HG03442 (cell line): ENCODE measurements around the gene LRFN5.

Experiments used
- ATAC-seq: cut with Tn5 transposase; IDR thresholded peaks from one replicate; pipeline ENCODE4 v1.9.1; 2021; ENCODE audit warnings: mild to moderate bottlenecking, moderate library complexity; ENCODE audit not compliant: unreplicated experiment

Gene LRFN5

DNA sequence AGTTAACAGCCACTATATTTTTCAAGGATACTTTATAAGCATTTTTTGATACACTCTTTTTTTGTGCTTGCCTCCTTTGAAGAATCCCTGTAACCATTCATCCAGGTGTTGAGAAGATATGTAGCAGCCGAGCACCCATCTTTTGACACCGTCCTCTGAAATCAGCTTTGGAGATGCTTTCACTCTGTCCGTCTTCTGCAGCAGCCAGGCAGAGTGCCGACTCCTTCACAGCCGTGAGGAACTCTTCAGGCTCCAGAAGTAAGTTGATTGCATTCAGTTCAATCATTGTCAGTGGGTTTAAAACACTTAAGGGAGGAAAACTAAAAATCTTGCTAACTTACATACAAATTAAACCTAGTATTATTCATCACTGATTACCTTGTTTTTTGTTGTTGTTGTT is 160.1 kb downstream of the LRFN5 start:
- ATAC-seq, result no peak

DNA sequence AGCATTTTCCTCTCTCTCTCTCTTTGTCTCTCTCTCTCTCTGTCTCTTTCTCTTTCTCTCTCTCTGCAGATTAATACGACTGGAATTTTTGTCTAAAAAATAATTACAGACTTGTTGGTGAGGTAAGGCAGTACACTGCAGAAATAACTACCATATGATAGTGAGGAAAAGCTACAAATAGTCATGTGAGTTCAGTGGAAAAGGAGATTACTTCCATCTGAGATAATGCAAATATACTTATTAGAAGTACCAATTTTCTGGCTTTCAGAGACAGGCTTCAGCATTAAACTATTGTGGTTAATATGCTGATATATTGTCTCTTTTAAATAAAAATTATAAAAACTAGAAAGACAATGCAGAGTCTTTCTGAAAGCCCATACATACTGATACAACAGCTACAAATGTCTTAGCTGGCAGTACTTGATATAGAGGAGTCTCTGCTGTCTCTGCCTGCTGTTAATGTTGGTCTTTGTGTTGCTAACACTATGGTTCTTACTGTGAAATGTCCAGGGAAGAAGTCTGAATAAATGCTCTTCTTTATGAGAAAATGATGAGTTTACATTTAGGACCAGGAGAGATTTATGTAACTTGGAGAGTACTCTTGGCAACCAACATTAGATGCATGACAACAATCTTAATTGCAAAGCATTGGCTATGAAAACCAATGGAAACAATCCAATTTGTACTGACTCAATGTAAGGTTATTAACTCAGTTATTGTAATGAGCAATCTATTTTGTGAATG is 167.0 kb downstream of the LRFN5 start:
- ATAC-seq, result no peak

DNA sequence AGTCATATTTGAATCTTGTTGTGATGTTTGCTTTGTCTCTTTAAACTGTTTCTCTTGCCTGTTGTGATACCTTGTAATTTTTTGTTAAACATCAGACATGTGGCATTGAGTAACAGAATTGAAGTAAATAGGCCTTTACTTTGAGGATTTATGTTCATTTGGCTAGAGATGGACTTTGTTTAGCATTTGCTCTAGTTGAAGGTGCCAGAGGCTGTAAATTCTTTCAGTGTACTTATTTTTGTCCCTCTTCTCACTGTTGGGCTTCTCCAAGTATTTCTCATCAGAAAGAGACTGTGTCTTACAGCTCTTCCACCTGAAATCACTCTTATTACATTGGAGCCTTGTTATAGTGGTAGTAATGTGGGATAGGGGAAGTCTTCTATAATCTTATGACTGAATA is 175.8 kb downstream of the LRFN5 start:
- ATAC-seq, result no peak

DNA sequence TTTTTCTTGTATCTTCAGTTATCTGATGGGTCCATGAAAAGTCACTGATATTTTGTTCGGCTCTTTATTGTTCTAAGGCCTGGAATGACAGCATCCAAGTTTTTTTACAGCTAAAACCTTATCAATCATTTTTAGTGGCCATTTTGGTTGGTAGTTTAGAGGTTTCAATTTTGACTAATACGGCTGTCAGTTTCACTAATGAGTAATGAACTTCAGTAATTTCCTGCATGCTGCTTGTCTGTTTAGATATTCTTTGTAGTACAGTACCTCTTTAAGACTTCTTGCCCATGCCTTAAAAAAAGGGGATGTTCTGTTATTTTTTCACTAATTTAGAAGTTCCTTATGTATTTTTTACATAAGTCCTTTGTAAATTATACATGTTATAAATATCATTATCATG is 176.7 kb downstream of the LRFN5 start:
- no peak for ATAC-seq

DNA sequence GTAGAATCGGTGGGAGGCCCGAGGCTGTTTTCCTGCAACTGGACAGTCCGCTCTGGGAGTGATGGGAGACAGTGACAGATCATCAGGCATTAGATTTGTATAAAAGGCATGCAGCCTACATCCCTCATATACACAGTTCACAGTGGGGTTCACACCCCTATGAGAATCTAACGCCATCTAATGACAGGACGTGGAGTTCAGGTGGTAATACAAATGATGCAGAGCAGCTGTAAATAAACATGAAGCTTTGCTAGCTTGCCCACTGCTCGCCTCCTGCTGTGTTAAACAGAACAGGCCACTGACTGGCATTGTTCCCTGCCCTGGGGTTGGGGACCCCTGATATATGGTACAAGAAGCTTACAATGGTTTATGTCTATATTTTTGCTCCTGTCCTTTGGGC is 179.0 kb downstream of the LRFN5 start:
- peak; percentile 45 for ATAC-seq

DNA sequence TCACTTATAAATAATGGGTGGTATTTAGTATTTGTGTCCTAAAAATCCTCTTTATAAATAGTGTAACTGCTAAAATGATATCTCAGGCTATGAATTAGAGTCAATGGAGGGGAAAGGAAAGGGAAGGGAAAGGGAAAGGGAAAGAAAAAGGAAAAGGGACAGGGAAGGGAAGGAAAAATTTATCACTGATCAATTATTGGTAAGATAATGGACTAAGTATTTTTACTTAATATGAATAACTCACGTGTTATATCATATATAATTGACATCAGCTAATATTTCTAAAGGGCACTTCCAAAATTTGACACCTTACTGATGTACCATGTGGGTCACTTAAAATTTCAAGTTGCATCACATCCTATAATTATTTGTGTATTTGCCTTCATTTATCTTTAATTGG is 193.1 kb downstream of the LRFN5 start:
- ATAC-seq, result no peak

DNA sequence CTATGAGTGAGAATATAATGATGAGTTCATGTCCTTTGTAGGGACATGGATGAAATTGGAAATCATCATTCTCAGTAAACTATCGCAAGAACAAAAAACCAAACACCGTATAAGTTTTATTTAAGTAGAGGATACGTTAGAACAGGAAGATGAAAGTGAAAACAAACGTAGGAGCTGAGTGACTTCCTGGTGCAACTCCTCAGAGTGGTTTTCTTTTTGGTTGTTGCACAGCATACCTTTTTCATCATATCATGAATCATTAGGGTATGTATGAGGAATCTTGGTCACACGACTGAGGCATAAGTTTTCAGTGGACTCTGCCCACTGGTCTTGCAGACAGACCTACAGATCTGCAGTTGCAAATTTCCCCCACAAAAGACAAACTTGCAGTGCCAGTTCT is 199.0 kb downstream of the LRFN5 start:
- ATAC-seq, result no peak

DNA sequence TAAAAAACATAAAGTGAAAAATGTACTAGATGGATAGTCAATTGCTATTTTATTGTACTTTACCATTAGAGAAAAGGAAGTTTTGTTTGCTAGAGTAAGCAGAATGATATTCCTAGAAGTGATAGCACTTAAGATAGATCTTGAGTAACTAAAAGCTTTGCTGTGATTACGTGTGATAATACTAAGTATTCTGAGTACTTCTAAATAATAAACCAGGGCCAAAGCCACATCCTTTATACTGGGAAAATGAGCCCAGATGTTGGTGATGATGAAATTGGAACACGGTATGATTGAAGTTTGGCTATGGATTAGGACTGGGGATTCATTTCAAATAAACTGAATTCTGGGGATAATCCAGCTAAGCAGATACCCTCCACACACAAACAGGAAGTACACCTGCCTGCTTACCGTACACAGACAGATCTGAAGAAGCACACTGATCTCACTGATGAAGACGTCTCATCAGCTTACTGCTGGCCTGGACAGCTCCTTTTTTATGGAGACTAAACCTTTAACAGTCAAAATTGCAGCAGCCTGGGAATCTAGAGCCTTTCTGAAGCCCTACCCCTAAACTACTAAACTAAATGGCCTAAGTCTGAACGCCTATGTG is 199.8 kb downstream of the LRFN5 start:
- no peak for ATAC-seq

DNA sequence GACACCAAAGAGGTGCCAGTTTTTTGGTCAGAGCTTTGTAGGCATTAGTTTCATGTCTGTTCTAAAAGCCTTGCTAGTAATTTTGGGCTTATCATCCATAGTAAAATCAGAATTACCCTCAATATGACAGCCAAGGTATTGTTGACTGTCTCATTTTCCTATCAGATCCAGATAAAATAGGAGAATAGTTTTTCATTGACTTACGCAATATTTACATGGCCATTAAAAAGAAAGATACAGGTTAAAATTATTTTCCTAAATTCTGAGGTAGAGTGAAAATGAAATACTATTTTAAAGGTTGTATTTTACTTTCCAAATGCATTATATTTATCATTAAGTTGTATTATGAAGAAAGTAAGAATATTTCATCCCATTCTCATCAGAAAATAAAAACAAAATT is 203.7 kb downstream of the LRFN5 start:
- no peak for ATAC-seq

DNA sequence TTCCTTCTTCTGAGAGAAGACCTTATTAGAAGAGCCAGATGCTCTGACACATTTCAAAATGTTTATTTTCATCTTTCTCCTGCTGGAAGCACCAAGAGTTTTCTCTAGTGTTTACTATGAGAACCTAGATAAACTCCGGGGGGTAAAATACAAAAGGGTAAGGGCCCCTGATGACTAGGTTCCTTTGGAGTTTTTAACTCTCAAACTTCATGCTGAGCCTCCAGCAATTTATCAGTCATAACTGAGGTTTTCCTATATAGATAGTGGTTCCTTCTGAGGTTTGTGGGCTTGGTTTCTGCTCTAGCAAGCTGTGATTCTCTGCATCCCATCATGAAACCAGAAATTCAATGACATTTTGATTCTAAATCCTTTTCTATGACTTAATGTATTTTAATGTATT is 210.9 kb downstream of the LRFN5 start:
- no peak for ATAC-seq

DNA sequence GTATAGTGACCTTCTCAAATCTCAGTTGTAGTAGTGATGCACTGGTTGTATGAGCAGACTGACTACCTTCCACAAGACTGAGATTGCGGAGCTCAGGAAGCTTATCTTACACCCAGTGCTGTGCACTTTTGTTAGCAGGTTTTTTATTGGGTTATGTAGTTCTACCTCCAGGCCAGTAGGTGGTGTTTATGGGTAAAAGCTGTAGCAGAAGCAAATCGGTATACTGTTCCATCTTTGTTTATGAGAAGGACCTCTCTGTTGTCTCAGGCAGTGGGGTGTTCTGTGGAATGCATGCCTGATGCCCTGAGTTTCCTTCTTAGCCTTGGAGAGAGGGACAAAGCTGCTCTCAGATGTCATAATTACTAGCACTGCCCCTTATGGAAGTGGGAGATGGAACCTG is 217.8 kb downstream of the LRFN5 start:
- ATAC-seq, result no peak

DNA sequence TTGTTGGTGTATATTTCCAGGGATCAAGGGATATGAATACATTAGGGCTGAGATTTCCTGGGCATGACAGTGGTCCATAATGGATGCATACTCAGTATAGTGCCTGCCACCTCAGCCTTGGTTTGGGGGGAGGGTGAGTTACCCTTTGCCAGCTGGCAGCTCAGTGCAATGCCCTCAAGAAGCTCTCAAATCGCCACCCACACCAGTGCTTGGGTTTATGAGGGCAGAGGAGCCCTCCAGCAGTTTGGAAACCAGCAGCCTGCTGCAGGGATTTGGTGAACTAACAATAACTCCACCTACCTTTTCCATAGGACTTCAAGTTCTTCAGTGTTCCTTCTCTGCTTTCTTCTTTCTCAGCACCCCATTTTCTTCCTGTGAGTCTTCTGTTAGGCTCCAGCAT is 218.9 kb downstream of the LRFN5 start:
- ATAC-seq, result no peak

DNA sequence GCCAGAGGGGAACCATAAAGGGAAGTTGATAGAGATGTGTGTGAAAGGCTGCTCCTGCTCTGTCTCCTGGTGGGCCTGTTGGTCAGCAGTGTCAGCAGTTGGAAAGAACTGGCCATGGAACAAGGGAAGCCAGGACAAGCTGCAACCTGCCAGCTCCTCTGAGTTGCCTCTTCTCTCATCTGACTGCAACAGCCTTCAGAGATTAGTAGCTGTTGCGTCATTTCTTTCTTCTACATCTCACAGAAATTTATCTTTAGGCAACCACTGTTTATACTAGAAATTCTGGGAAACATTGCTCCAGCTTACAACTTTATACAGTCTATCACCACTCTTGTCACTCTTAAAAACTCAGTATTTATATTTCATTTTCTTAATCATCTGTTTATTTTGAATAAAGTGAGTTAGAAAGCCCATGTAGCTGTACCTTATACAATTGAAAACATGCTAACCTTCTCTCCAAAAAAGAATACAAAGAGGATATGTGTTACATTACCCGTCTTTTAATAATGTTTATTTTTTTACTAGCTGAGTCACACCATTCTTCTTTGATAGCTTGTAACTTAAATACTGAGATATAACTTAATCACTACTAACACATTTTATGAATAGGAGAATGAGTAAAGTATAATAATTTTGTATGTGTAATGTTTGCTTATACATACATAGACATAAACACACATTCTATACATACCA is 224.2 kb downstream of the LRFN5 start:
- ATAC-seq, result no peak

DNA sequence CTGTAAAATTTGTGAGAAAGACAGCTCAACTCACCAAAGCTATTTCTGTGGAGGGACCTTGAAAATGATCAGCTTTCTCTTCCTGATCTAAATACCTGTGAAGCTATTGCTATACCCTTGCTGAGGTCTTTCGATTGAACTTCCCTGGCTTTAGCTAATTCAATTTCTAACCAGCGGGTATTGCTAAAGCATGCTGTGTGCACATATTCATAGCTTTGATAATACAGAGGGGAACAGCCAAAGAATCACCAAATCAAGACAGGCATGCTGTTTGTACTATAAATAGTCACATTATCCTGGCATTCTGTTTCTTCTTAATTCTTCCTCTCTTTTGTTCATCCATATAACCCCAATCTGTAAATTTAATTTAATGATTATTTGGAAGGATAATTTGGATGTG is 233.0 kb downstream of the LRFN5 start:
- no peak for ATAC-seq

DNA sequence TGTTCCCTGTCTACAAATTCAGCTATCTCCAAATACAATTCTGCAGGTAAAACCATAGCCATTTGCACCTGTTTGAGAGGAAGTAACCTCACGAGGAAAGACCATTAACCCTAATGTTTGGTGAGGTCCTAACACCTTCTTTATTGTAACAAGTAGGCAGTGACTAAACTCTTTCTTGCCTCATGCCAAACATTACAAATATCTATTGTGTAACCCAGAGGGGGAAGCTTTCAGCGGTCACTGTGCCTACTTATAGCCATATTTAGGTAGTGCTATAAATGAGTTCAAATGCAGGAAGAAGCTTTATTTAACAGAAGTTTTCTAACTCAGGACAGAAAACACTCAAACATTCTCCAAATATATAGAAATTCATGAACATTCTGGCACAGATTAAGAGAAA is 252.7 kb downstream of the LRFN5 start:
- ATAC-seq, result no peak

DNA sequence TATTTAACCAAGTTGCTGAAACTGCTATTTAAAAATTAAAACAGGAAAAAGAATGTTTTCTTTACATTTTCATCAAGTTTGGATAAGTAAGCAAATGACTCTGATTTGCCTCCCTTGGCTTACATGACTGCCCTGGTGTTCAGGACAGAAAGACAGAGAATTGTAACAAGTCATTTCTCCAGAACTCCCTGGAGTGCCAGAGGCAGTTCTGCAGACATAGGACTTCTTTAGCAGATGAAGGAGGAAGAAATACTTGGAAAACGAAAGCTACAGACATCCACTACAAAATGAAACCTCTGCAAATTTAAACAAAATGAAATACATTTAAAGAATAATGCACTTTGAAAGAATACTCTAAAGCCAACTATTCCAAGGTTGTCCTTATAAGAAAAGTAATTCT is 253.9 kb downstream of the LRFN5 start:
- ATAC-seq, result no peak

DNA sequence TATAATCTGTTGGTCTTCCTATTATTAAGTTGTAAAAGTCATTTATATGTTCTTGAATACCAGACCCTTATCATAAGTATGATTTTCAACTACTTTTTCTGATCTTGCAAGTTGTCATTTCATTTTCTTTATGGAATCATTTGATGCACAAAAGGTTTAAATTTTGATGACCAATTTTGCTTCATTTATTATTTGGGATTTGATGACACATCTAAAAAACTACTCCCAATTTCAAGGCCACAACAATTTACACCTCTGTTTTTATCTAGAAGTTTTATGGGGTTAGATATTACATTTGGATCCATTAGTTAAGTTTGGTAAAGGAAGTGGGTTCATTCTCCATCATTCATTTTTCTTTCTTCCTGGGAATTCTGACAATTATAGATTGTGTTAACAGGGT is 259.2 kb downstream of the LRFN5 start:
- no peak for ATAC-seq

DNA sequence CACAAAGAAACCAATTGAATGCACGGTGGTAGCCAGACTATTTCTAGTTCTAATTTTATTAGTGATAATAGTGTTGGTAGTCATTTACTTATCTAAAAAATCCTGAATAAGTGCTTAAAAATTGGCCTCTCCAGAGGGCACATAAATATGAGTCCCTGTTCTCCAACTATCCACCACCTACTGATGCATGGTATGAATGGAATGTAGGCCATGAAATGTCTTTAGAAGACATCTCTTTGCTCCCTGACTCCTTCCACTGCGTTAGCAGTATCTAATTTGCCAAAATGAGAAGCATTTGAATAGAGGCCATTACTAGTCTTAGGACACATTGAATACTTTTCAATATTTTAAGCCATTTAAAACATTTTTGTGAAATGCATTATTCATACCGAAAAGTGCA is 261.7 kb downstream of the LRFN5 start:
- ATAC-seq, result no peak

DNA sequence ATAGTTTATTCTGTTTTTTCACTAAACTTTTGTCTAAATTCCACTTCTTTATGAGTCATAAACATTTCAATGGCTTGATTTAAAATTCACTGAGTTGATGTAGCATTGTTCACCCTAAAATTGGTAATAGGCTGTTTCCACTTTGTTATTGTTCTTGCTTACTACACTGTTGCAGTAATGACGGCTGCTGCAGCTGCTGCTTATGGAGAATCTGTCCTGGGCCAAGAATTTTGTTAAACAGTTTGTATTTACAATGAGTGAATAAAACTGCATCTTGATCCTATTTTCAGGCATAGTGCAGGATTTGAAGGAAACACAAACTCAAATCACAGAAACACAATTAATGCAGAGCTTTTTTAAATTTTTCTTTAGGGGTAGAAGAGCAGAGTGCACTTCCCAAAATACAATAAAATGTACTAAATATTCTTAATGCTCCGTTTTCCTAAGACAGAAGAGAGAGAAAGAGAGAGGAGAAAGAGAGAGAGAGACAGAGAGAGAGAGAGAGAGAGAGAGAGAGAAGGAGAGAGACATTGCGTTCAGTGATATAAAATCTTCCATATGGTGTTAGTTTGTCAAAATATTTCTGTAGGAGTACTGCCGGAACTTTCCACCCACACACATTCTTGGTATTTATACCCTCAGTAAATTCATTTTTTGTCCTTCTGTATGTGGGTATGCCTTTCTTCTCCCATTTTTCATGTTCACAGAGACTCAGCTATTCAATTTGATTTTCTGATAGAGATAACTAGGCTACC is 266.4 kb downstream of the LRFN5 start:
- no peak for ATAC-seq

DNA sequence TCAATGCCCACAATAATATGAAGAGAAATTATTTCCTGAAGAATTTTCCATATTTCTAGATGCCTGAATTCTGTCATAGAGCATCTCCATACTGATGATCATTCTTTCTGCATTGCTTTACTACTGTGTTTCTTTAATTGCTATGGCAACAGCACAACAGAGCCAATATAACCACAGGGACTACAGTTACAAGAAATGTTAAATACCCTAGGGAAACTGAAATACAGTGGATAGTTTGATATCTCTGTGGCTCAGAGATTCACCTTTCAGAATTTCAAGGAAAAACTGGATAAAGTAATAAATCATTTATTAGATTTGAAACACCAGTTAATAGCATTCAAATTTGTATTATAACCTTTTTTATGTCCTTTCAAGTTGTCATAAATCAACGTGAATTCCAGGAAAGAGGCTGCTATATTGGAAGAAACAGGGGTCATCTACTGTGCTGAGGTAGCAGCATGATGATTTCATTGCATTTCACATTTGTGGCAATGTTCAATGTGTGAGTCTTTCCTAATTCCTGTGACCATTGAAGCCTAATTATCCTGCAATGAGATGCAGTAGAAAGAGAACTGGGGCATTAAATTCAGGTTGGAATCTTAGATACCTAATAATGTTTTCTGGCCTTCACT is 267.1 kb downstream of the LRFN5 start:
- ATAC-seq, result no peak

DNA sequence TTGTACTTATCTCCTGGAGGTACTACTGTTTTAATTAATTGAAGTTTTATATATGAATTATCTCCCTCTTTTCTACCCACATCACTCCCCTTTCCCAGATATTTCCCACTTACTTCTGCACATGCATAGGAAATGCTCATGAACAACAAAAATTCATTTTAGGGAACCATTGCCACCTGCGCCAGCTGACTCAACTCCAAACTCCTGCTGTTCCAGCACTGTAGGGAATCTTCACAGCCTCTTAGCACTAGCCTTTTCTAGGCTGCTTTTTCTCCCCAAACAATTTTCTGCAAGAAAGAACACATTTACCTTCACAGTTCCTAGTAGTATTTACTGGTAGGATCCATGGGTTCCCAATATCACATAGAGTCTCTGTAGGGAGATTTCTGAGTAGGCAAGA is 268.4 kb downstream of the LRFN5 start:
- no peak for ATAC-seq
